IPS-20b (cell line): ENCODE measurements around the gene TMEM119.

Experiments used
- H3K27ac ChIP-seq: one replicate; pipeline ENCODE4 v1.5.1; 2013; ENCODE audit warnings: low read length
- H3K27me3 ChIP-seq: 2 replicates; pipeline ENCODE4 v1.6.1; 2013; ENCODE audit warnings: mild to moderate bottlenecking, low read length, inconsistent platforms; ENCODE audit not compliant: insufficient read depth
- H3K36me3 ChIP-seq: 2 replicates; pipeline ENCODE4 v1.6.1; 2013; ENCODE audit warnings: low read depth, mild to moderate bottlenecking, inconsistent platforms, low read length, moderate library complexity; ENCODE audit not compliant: insufficient read depth
- H3K4me1 ChIP-seq: 2 replicates; pipeline ENCODE4 v1.6.1; 2013; ENCODE audit warnings: mild to moderate bottlenecking, control low read depth, inconsistent platforms, low read length, moderate library complexity; ENCODE audit not compliant: insufficient read depth
- H3K4me3 ChIP-seq: 2 replicates; pipeline ENCODE4 v1.5.1; 2013; ENCODE audit warnings: mild to moderate bottlenecking, low read length, inconsistent platforms
- H3K9ac ChIP-seq: 2 replicates; pipeline ENCODE4 v1.6.1; 2013; ENCODE audit warnings: low read depth, mild to moderate bottlenecking, inconsistent platforms, low read length, moderate library complexity
- H3K9me3 ChIP-seq: 2 replicates; pipeline ENCODE4 v1.6.1; 2013; ENCODE audit warnings: mild to moderate bottlenecking, low read depth, low read length, inconsistent platforms; ENCODE audit not compliant: insufficient read depth

Gene TMEM119

GRCh38 chr12:108597559-108598471 is at the start of gene TMEM119:
Gene TMEM119 (minus strand): TSS chr12:108598084. CDS start chr12:108592383, 5,701 bp downstream.
- no peaks in the 10 kb centered on the region for H3K36me3 ChIP-seq
- H3K4me1 ChIP-seq = no peaks in the 10 kb centered on the region
- H3K27me3 ChIP-seq = no peaks in the 10 kb centered on the region
- no peak within 1 kb of the TSS for H3K9ac ChIP-seq
- no peak within 1 kb of the TSS for H3K4me3 ChIP-seq
- no peak within 1 kb of the TSS for H3K27ac ChIP-seq
- H3K9me3 ChIP-seq = no peaks in the 10 kb centered on the region

GRCh38 chr12:108646600-108647579 is 49.0 kb upstream of the TMEM119 start:
- Histone ChIP-seq H3K4me3 (no peak overlapping the region), H3K9me3 (no peaks in the 10 kb centered on the region), H3K4me1 (no peaks in the 10 kb centered on the region), H3K9ac (no peak overlapping the region), H3K36me3 (peaks cover 78% of the 10 kb centered on the region), H3K27ac (no peak overlapping the region), H3K27me3 (no peaks in the 10 kb centered on the region)

GRCh38 chr12:108645686-108646599 is 48.1 kb upstream of the TMEM119 start:
- H3K9ac ChIP-seq = no peak overlapping the region
- no peak overlapping the region for H3K4me3 ChIP-seq
- peaks cover 68% of the 10 kb centered on the region for H3K36me3 ChIP-seq
- no peaks in the 10 kb centered on the region for H3K27me3 ChIP-seq
- no peaks in the 10 kb centered on the region for H3K4me1 ChIP-seq
- no peaks in the 10 kb centered on the region for H3K9me3 ChIP-seq
- no peak overlapping the region for H3K27ac ChIP-seq

- no peaks in the 10 kb centered on the region for H3K9me3 ChIP-seq
- H3K9ac ChIP-seq = no peak overlapping the region
- H3K27ac ChIP-seq = no peak overlapping the region
- no peaks in the 10 kb centered on the region for H3K4me1 ChIP-seq
- H3K4me3 ChIP-seq = no peak overlapping the region
- peaks cover 59% of the 10 kb centered on the region for H3K36me3 ChIP-seq
- H3K27me3 ChIP-seq = no peaks in the 10 kb centered on the region
Measured at GRCh38 chr12:108644811-108645120, 46.9 kb upstream of the TMEM119 start.

GRCh38 chr12:108643941-108644810 is 46.3 kb upstream of the TMEM119 start:
- H3K4me1 ChIP-seq = peaks cover 2% of the 10 kb centered on the region
- peaks cover 53% of the 10 kb centered on the region for H3K36me3 ChIP-seq
- no peak overlapping the region for H3K4me3 ChIP-seq
- H3K27me3 ChIP-seq = no peaks in the 10 kb centered on the region
- no peak overlapping the region for H3K27ac ChIP-seq
- no peaks in the 10 kb centered on the region for H3K9me3 ChIP-seq
- H3K9ac ChIP-seq = no peak overlapping the region

- no peak overlapping the region for H3K27ac ChIP-seq
- no peak overlapping the region for H3K9ac ChIP-seq
- H3K9me3 ChIP-seq = no peaks in the 10 kb centered on the region
- H3K36me3 ChIP-seq = peaks cover 42% of the 10 kb centered on the region
- no peaks in the 10 kb centered on the region for H3K27me3 ChIP-seq
- H3K4me1 ChIP-seq = peaks cover 11% of the 10 kb centered on the region
- H3K4me3 ChIP-seq = no peak overlapping the region
Measured at GRCh38 chr12:108642899-108643654, 45.2 kb upstream of the TMEM119 start.

GRCh38 chr12:108642269-108642870 is 44.5 kb upstream of the TMEM119 start:
- Histone ChIP-seq H3K36me3 (peaks cover 35% of the 10 kb centered on the region), H3K4me3 (no peak overlapping the region), H3K27me3 (no peaks in the 10 kb centered on the region), H3K9me3 (no peaks in the 10 kb centered on the region), H3K4me1 (peaks cover 18% of the 10 kb centered on the region), H3K27ac (no peak overlapping the region), H3K9ac (no peak overlapping the region)

- no peaks in the 10 kb centered on the region for H3K27me3 ChIP-seq
- H3K9ac ChIP-seq = no peak overlapping the region
- H3K9me3 ChIP-seq = no peaks in the 10 kb centered on the region
- H3K36me3 ChIP-seq = peaks cover 28% of the 10 kb centered on the region
- H3K4me3 ChIP-seq = no peak overlapping the region
- H3K4me1 ChIP-seq = peaks cover 24% of the 10 kb centered on the region
- no peak overlapping the region for H3K27ac ChIP-seq
Measured at GRCh38 chr12:108641446-108642268, 43.8 kb upstream of the TMEM119 start.

GRCh38 chr12:108640802-108641445 is 43.0 kb upstream of the TMEM119 start:
- Histone ChIP-seq H3K4me3 (no peak overlapping the region), H3K9me3 (no peaks in the 10 kb centered on the region), H3K9ac (no peak overlapping the region), H3K36me3 (peaks cover 20% of the 10 kb centered on the region), H3K4me1 (peaks cover 24% of the 10 kb centered on the region), H3K27ac (no peak overlapping the region), H3K27me3 (no peaks in the 10 kb centered on the region)
